SU-DHL-6 (cell line): ENCODE data around the gene GPC3.
"Not testable (repeated sequence)": the region's sequence is repeated elsewhere in the genome, so short reads cannot be mapped to it uniquely, and the experiment has no call there.

ENCODE experiments used
- H2AFZ ChIP-seq: fragments of 200-600 bp; sonication (generic); 2 replicates; pipeline ENCODE4 v1.6.1; 2014; ENCODE audit warnings: low read depth, mild to moderate bottlenecking, moderate library complexity, mixed read lengths, antibody characterized with exemption, low read length; ENCODE audit not compliant: severe bottlenecking
- H3F3A ChIP-seq: fragments of 200-600 bp; shearing (Covaris generic); 2 replicates; pipeline ENCODE4 v1.6.0; 2016; ENCODE audit warnings: antibody characterized with exemption, mild to moderate bottlenecking; ENCODE audit not compliant: insufficient read depth
- H3K27ac ChIP-seq: fragments of 200-600 bp; sonication (generic); 2 replicates; pipeline ENCODE4 v1.5.1; 2016; ENCODE audit warnings: low read depth, mild to moderate bottlenecking, low read length, moderate library complexity, mixed read lengths
- H3K27me3 ChIP-seq: fragments of 200-600 bp; sonication (generic), shearing (Covaris generic); 2 replicates; pipeline ENCODE4 v1.6.0; 2014; ENCODE audit warnings: mild to moderate bottlenecking, low read length
- H3K36me3 ChIP-seq: fragments of 200-600 bp; sonication (generic); 2 replicates; pipeline ENCODE4 v1.6.1; 2014; ENCODE audit warnings: mild to moderate bottlenecking, low read length, mixed read lengths
- H3K4me2 ChIP-seq: fragments of 300-600, 200-600 bp; shearing (Covaris generic), sonication (generic); 2 replicates; pipeline ENCODE4 v1.6.0; 2014; ENCODE audit warnings: low read length, low read depth, mild to moderate bottlenecking; ENCODE audit not compliant: poor library complexity, severe bottlenecking
- H3K4me3 ChIP-seq: fragments of 200-600 bp; sonication (generic); 2 replicates; pipeline ENCODE4 v1.5.1; 2014; ENCODE audit warnings: antibody characterized with exemption, low read length, mild to moderate bottlenecking, mixed read lengths; ENCODE audit not compliant: insufficient read depth, poor library complexity, severe bottlenecking
- H3K79me2 ChIP-seq: fragments of 200-600 bp; sonication (generic); 2 replicates; pipeline ENCODE4 v1.6.1; 2014; ENCODE audit warnings: mild to moderate bottlenecking, low read length, moderate library complexity; ENCODE audit not compliant: insufficient read depth
- H3K9ac ChIP-seq: fragments of 200-600 bp; sonication (generic); 2 replicates; pipeline ENCODE4 v1.7.0; 2014; ENCODE audit warnings: mild to moderate bottlenecking, low read length
- H3K9me2 ChIP-seq: fragments of 200-600 bp; sonication (generic); replicated peaks from 2 replicates; pipeline ENCODE4 v1.6.1; 2014; ENCODE audit warnings: low read length; ENCODE audit not compliant: insufficient read depth
- H3K9me3 ChIP-seq: fragments of 200-600 bp; sonication (generic); 2 replicates; pipeline ENCODE4 v1.6.1; 2014; ENCODE audit warnings: low read length, mixed read lengths; ENCODE audit not compliant: insufficient read depth
- H4K20me1 ChIP-seq: fragments of 200-600 bp; sonication (generic); 2 replicates; pipeline ENCODE4 v1.6.1; 2014; ENCODE audit warnings: low read depth, mild to moderate bottlenecking, antibody characterized with exemption, low read length, moderate library complexity, mixed read lengths
- EZH2phosphoT487 ChIP-seq: fragments of 200-600 bp; sonication (generic), shearing (Covaris generic); conservative IDR thresholded peaks from 2 replicates; pipeline ENCODE4 v1.6.1; 2018; ENCODE audit warnings: mild to moderate bottlenecking, antibody characterized with exemption, low read length, moderate library complexity, mixed read lengths
- TF ChIP-seq, protein P1 (sequence below): fragments of 200-600 bp; sonication (generic); IDR thresholded peaks from one replicate; pipeline ENCODE4 v1.5.1; 2017; ENCODE audit warnings: antibody characterized with exemption, mild to moderate bottlenecking, low read length, moderate library complexity; ENCODE audit not compliant: insufficient read depth, poor library complexity, severe bottlenecking

GPC3 gene

DNA sequence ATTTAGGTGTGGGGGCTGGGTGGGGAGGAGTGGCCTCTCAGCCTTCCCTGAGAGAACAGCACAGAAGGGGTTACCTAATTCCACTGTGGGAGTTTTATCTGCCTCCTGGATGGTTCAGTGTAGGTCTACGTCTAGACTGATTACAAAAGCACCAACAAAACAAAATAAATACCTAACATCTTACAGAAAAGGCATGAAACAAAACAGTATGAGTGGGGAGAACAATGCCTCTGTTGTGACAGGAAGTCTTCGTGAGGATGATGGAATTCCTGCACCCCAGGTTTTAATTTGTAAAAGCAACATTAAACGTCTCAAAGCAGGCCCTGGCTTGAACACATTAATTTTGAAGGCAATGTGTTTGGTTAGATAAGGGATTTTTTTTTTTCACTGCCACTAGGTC is 458.0 kb downstream of the GPC3 start:
- Histone ChIP-seq H4K20me1 (no peaks in the 10 kb centered on the region), H3K27me3 (no peaks in the 10 kb centered on the region)

DNA sequence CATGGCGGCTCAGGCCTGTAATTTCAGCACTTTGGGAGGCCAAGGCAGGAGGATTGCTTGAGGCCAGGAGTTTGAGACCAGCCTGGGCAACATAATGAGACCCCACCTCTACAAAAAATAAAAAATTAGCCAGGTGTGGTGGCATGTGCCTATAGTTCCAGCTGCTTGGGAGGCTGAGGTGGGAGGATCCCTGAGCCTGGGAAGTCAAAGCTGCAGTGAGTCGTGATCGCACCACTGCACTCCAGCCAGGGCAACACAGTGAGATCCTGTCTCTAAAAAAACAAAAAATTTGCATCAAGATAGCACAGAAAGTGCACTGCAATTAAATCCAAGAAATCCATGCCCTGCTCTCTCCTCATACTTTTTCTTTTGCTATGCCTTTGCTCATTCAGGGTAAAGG is 458.6 kb downstream of the GPC3 start:
- H3K4me3 ChIP-seq, H3K9me3 ChIP-seq, H3K36me3 ChIP-seq, H4K20me1 ChIP-seq, H2AFZ ChIP-seq, H3K4me2 ChIP-seq, H3K27me3 ChIP-seq, H3K9me2 ChIP-seq, H3K79me2 ChIP-seq, H3K27ac ChIP-seq, H3K9ac ChIP-seq, H3F3A ChIP-seq: not testable (repeated sequence)

More for the DNA sequence above, 458.0 kb downstream of the GPC3 start:
- Histone ChIP-seq H3K9me3 (no peaks in the 10 kb centered on the region), H3K27ac (no peak overlapping the region), H3F3A (no peaks in the 10 kb centered on the region), H3K79me2 (no peaks in the 10 kb centered on the region), H2AFZ (no peak overlapping the region), H3K4me3 (no peak overlapping the region), H3K9me2 (no peaks in the 10 kb centered on the region), H3K9ac (no peak overlapping the region), H3K4me2 (no peak overlapping the region), H3K36me3 (no peaks in the 10 kb centered on the region)
- TF ChIP-seq EZH2phosphoT487, result no peak
- TF ChIP-seq, protein P1, sequence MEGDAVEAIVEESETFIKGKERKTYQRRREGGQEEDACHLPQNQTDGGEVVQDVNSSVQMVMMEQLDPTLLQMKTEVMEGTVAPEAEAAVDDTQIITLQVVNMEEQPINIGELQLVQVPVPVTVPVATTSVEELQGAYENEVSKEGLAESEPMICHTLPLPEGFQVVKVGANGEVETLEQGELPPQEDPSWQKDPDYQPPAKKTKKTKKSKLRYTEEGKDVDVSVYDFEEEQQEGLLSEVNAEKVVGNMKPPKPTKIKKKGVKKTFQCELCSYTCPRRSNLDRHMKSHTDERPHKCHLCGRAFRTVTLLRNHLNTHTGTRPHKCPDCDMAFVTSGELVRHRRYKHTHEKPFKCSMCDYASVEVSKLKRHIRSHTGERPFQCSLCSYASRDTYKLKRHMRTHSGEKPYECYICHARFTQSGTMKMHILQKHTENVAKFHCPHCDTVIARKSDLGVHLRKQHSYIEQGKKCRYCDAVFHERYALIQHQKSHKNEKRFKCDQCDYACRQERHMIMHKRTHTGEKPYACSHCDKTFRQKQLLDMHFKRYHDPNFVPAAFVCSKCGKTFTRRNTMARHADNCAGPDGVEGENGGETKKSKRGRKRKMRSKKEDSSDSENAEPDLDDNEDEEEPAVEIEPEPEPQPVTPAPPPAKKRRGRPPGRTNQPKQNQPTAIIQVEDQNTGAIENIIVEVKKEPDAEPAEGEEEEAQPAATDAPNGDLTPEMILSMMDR, result no peak

DNA sequence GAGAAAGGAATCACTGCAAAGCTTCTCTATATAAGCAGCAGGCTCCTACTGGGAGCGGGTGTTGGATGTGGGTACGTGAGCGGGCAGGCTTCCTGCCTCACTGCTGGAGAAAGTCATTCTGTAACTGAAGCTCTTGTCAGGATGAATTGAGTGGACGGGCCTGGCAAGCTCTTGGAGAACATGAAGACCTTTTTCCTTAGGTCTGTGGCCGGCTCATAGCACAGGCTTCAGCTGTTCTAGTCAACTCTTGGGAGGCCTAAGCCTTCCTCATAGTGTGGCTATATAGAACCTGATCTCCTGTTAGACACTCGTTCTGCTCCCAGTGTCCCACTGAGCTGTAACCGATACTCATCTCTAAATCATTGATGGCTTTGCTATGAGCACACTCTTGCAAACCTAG is 461.9 kb downstream of the GPC3 start:
- Histone ChIP-seq H3K27ac (no peak overlapping the region), H3K4me2 (no peak overlapping the region), H4K20me1 (no peaks in the 10 kb centered on the region), H3K9me3 (no peaks in the 10 kb centered on the region), H3F3A (no peaks in the 10 kb centered on the region), H3K79me2 (no peaks in the 10 kb centered on the region), H3K4me3 (no peak overlapping the region), H2AFZ (no peak overlapping the region), H3K9me2 (no peaks in the 10 kb centered on the region), H3K9ac (no peak overlapping the region), H3K27me3 (no peaks in the 10 kb centered on the region), H3K36me3 (no peaks in the 10 kb centered on the region)
- TF ChIP-seq, protein P1, result no peak
- TF ChIP-seq EZH2phosphoT487, result no peak

DNA sequence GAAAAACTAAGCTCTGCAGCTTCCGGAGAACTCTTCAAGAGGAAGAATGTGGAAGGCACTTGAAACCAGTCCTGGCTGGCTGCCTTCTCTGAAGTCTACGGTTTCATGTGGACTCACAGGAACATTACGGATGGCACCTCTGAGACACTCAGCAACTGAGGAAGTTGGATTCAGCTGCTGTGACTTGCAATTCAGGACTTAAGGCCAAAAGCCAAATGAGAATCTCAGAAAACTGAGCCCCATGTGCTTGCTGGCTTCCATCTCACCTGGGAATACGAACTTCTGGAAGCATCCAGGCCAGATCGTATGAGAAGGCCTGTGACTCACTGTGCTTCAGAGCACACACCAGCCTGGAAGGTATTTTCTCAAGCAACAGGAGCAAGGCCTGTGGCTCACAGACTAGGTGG is 462.3 kb downstream of the GPC3 start:
- no peaks in the 10 kb centered on the region for H3K79me2 ChIP-seq
- no peaks in the 10 kb centered on the region for H3F3A ChIP-seq
- no peaks in the 10 kb centered on the region for H3K36me3 ChIP-seq
- H3K4me3 ChIP-seq, result no peak overlapping the region
- H3K9me3 ChIP-seq, result no peaks in the 10 kb centered on the region
- no peak overlapping the region for H2AFZ ChIP-seq
- no peaks in the 10 kb centered on the region for H4K20me1 ChIP-seq
- H3K9me2 ChIP-seq, result no peaks in the 10 kb centered on the region
- H3K27ac ChIP-seq, result no peak overlapping the region
- TF ChIP-seq, protein P1, result no peak
- TF ChIP-seq EZH2phosphoT487, result no peak
- no peaks in the 10 kb centered on the region for H3K27me3 ChIP-seq
- H3K4me2 ChIP-seq, result no peak overlapping the region
- H3K9ac ChIP-seq, result no peak overlapping the region
